SKM-1 treated with dmso at 0.1 percent for 144 hours (cell line): ENCODE results near the gene PNPLA8.

Source experiments
- DNase-seq: peaks from one replicate; lab custom pipeline; 2025; ENCODE audit not compliant: unreplicated experiment; lab: John Stamatoyannopoulos, UW

The PNPLA8 gene

GRCh38 chr7:108448584-108449505, 77.1 kb downstream of the PNPLA8 start:
- no peak for DNase-seq

- DNase-seq, result no peak
These were observed 83.8 kb downstream of the PNPLA8 start for GRCh38 chr7:108442039-108442568.

- no peak for DNase-seq
These were observed 84.5 kb downstream of the PNPLA8 start for GRCh38 chr7:108441392-108441955.

GRCh38 chr7:108440613-108441012, 85.3 kb downstream of the PNPLA8 start:
- no peak for DNase-seq

- no peak for DNase-seq
These were observed 89.0 kb downstream of the PNPLA8 start for GRCh38 chr7:108436906-108437305.

GRCh38 chr7:108434010-108434409, 91.9 kb downstream of the PNPLA8 start:
- no peak for DNase-seq

- DNase-seq, result no peak
These were observed 94.8 kb downstream of the PNPLA8 start for GRCh38 chr7:108431099-108431498.

GRCh38 chr7:108430664-108431063, 95.3 kb downstream of the PNPLA8 start:
- no peak for DNase-seq

GRCh38 chr7:108427766-108428165, 98.2 kb downstream of the PNPLA8 start:
- no peak for DNase-seq

- no peak for DNase-seq
These were observed 100.1 kb downstream of the PNPLA8 start for GRCh38 chr7:108425714-108426275.

GRCh38 chr7:108424013-108424412, 101.9 kb downstream of the PNPLA8 start:
- DNase-seq, result no peak

- no peak for DNase-seq
These were observed 102.6 kb downstream of the PNPLA8 start for GRCh38 chr7:108423089-108423989.

GRCh38 chr7:108421720-108422331, 104.1 kb downstream of the PNPLA8 start:
- DNase-seq, result no peak
